DOHH2 (cell line): ENCODE measurements around the gene MMUT.

Experiments used
- H3F3A ChIP-seq: fragments of 200-600 bp; sonication (generic), shearing (Covaris generic); 2 replicates; pipeline ENCODE4 v1.6.0; 2016; ENCODE audit warnings: antibody characterized with exemption, mild to moderate bottlenecking; ENCODE audit not compliant: control insufficient read depth, insufficient read depth
- H3K27ac ChIP-seq: fragments of 200-600 bp; sonication (generic); 2 replicates; pipeline ENCODE4 v1.5.1; 2014; ENCODE audit warnings: low read depth, mild to moderate bottlenecking, low read length, moderate library complexity
- H3K27me3 ChIP-seq: fragments of 200-600 bp; sonication (generic); 2 replicates; pipeline ENCODE4 v1.6.1; 2014; ENCODE audit warnings: mild to moderate bottlenecking, low read length, mixed read lengths; ENCODE audit not compliant: control insufficient read depth
- H3K36me3 ChIP-seq: fragments of 200-600 bp; sonication (generic); 2 replicates; pipeline ENCODE4 v1.6.1; 2014; ENCODE audit warnings: mild to moderate bottlenecking, low read length, moderate library complexity, mixed read lengths; ENCODE audit not compliant: control insufficient read depth
- H3K4me1 ChIP-seq: fragments of 200-600 bp; sonication (generic); 2 replicates; pipeline ENCODE4 v1.6.1; 2014; ENCODE audit warnings: mild to moderate bottlenecking, low read length, mixed read lengths; ENCODE audit not compliant: control insufficient read depth
- H3K4me2 ChIP-seq: fragments of 200-600 bp; sonication (generic); 2 replicates; pipeline ENCODE4 v1.6.0; 2014; ENCODE audit warnings: mild to moderate bottlenecking, low read length, moderate library complexity
- H3K4me3 ChIP-seq: fragments of 200-600 bp; sonication (generic); 2 replicates; pipeline ENCODE4 v1.5.1; 2014; ENCODE audit warnings: mild to moderate bottlenecking, low read length, mixed read lengths
- H3K79me2 ChIP-seq: fragments of 200-600 bp; sonication (generic); 2 replicates; pipeline ENCODE4 v1.6.1; 2014; ENCODE audit warnings: mild to moderate bottlenecking, low read length, mixed read lengths; ENCODE audit not compliant: control insufficient read depth
- H3K9me2 ChIP-seq: fragments of 200-600 bp; sonication (generic); replicated peaks from 2 replicates; pipeline ENCODE4 v1.6.1; 2014; ENCODE audit warnings: mild to moderate bottlenecking, low read length, mixed read lengths; ENCODE audit not compliant: control insufficient read depth
- H3K9me3 ChIP-seq: fragments of 200-600 bp; sonication (generic); 2 replicates; pipeline ENCODE4 v1.6.1; 2014; ENCODE audit warnings: antibody characterized with exemption, low read length, mixed read lengths; ENCODE audit not compliant: control insufficient read depth, insufficient read depth
- H4K20me1 ChIP-seq: fragments of 200-600 bp; sonication (generic); 2 replicates; pipeline ENCODE4 v1.6.0; 2014; ENCODE audit warnings: low read depth, mild to moderate bottlenecking, antibody characterized with exemption, low read length, moderate library complexity; ENCODE audit not compliant: control insufficient read depth, insufficient read depth
- EZH2phosphoT487 ChIP-seq: fragments of 200-600 bp; sonication (generic); IDR thresholded peaks from 2 replicates; pipeline ENCODE4 v1.6.1; 2017; ENCODE audit warnings: borderline replicate concordance, mild to moderate bottlenecking, antibody characterized with exemption, low read length, moderate library complexity, mixed read lengths
- TF ChIP-seq, protein P1 (sequence below): fragments of 200-600 bp; sonication (generic); IDR thresholded peaks from one replicate; pipeline ENCODE4 v1.5.1; 2014; ENCODE audit warnings: antibody characterized with exemption, mild to moderate bottlenecking, low read depth, low read length; ENCODE audit not compliant: poor library complexity, severe bottlenecking

Gene MMUT

DNA sequence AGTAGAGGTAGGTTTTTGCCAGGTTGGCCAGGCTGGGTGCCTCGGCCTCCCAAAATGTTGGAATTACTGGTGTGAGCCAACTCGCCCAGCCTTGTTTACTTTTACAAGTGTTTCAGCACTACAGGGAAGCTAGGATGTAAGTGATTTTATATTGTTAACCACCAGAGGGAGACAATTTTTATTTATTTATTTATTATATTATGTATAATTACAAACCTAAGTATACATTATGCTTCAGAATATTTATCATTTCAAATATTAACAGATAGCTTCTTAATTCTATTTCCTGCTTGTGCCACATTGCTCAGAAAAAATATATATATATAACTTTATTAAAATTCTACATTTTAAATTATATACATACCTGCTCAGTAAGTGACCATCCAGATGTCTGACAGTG lies 9.8 kb downstream of the MMUT start:
- H3K79me2 ChIP-seq = no peaks in the 10 kb centered on the region
- no peaks in the 10 kb centered on the region for H3K4me1 ChIP-seq
- H3K27me3 ChIP-seq = no peaks in the 10 kb centered on the region
- no peak overlapping the region for H3K27ac ChIP-seq
- no peak overlapping the region for H3K4me3 ChIP-seq
- H3K9me3 ChIP-seq = no peaks in the 10 kb centered on the region
- H4K20me1 ChIP-seq = no peaks in the 10 kb centered on the region
- H3K4me2 ChIP-seq = no peak overlapping the region
- H3K36me3 ChIP-seq = peaks cover 29% of the 10 kb centered on the region
- no peaks in the 10 kb centered on the region for H3K9me2 ChIP-seq
- TF ChIP-seq, protein P1, sequence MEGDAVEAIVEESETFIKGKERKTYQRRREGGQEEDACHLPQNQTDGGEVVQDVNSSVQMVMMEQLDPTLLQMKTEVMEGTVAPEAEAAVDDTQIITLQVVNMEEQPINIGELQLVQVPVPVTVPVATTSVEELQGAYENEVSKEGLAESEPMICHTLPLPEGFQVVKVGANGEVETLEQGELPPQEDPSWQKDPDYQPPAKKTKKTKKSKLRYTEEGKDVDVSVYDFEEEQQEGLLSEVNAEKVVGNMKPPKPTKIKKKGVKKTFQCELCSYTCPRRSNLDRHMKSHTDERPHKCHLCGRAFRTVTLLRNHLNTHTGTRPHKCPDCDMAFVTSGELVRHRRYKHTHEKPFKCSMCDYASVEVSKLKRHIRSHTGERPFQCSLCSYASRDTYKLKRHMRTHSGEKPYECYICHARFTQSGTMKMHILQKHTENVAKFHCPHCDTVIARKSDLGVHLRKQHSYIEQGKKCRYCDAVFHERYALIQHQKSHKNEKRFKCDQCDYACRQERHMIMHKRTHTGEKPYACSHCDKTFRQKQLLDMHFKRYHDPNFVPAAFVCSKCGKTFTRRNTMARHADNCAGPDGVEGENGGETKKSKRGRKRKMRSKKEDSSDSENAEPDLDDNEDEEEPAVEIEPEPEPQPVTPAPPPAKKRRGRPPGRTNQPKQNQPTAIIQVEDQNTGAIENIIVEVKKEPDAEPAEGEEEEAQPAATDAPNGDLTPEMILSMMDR = no peak
- TF ChIP-seq EZH2phosphoT487 = no peak
- H3F3A ChIP-seq = no peaks in the 10 kb centered on the region

DNA sequence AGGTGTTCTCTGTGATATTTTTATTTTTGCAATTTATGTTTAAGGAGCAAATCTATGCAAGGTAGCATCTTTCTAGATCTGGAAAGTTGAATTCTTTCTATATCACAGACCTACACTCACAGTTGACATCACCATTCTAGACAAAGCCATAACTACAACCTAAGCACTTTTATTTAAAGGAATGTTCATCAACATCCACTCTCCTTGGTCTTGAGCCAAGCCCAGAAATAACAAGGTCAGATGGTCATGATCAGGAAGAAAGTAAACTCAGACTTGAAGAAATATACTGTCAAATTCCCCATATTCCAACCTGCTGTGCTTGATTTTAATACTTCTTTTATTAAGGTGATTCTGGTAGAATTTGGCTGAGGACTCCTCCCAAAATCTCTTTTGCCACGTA lies 32.2 kb downstream of the MMUT start:
- no peak overlapping the region for H3K4me3 ChIP-seq
- H3K9me3 ChIP-seq = no peaks in the 10 kb centered on the region
- no peaks in the 10 kb centered on the region for H3K27me3 ChIP-seq
- H3K79me2 ChIP-seq = no peaks in the 10 kb centered on the region
- H3F3A ChIP-seq = no peaks in the 10 kb centered on the region
- TF ChIP-seq, protein P1 = no peak
- no peak for TF ChIP-seq EZH2phosphoT487
- H3K4me2 ChIP-seq = no peak overlapping the region
- H4K20me1 ChIP-seq = no peaks in the 10 kb centered on the region
- H3K27ac ChIP-seq = no peak overlapping the region
- no peaks in the 10 kb centered on the region for H3K9me2 ChIP-seq
- no peaks in the 10 kb centered on the region for H3K4me1 ChIP-seq
- peaks cover 23% of the 10 kb centered on the region for H3K36me3 ChIP-seq

DNA sequence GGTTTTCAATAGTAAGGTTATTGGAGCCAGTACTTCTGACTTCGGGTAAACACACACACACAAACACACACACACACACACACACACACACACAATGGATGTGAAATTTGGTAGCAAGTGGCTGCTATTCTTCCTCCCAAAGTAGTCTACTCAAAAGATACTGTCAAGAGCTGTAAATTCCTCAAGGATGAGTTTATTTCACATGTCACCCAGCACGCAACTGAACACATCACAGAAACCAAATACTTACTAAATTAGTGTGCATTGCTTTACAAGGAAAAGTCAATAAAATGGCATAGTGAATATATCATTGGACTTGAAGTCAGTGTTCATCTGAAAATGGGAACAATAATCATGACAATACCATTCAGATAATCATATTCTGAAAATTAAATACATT lies 32.9 kb downstream of the MMUT start:
- H3K9me3 ChIP-seq = no peaks in the 10 kb centered on the region
- H3K36me3 ChIP-seq = peaks cover 21% of the 10 kb centered on the region
- no peaks in the 10 kb centered on the region for H3K27me3 ChIP-seq
- H3K27ac ChIP-seq = no peak overlapping the region
- no peaks in the 10 kb centered on the region for H3K4me1 ChIP-seq
- H3K79me2 ChIP-seq = no peaks in the 10 kb centered on the region
- no peak overlapping the region for H3K4me3 ChIP-seq
- no peak for TF ChIP-seq EZH2phosphoT487
- TF ChIP-seq, protein P1 = no peak
- no peak overlapping the region for H3K4me2 ChIP-seq
- H3K9me2 ChIP-seq = no peaks in the 10 kb centered on the region
- no peaks in the 10 kb centered on the region for H3F3A ChIP-seq
- no peaks in the 10 kb centered on the region for H4K20me1 ChIP-seq

DNA sequence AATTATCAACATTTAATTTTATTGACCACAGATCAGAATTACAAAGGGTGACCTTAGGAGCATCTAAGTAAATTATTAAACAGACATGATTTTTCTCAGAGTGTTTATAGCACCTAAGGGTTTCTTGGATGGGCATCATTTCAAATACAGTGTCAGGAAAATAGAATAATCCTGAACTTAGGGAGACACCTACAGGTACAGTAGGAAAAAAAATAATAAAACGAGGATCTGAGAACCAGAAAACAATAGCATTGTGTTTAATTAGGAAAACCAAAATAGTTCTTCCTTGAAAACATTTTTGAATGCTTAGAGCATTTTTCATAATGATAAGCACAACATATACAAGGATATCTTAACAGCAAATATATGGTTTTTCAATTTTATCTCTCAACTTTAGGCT lies 39.2 kb downstream of the MMUT start:
- Histone ChIP-seq H3K79me2 (no peaks in the 10 kb centered on the region), H3K9me2 (no peaks in the 10 kb centered on the region), H3K36me3 (no peaks in the 10 kb centered on the region), H3K27ac (no peak overlapping the region), H3K4me1 (no peaks in the 10 kb centered on the region), H3K4me2 (no peak overlapping the region), H3K9me3 (no peaks in the 10 kb centered on the region), H3K27me3 (0 out of 2 replicates have a peak, but pooled peaks cover 4% of the 10 kb centered on the region), H4K20me1 (no peaks in the 10 kb centered on the region), H3F3A (no peaks in the 10 kb centered on the region), H3K4me3 (no peak overlapping the region)
- no peak for TF ChIP-seq EZH2phosphoT487
- TF ChIP-seq, protein P1 = peak; percentile 17
